ENCODE results near the gene RRAGC.

DNA sequence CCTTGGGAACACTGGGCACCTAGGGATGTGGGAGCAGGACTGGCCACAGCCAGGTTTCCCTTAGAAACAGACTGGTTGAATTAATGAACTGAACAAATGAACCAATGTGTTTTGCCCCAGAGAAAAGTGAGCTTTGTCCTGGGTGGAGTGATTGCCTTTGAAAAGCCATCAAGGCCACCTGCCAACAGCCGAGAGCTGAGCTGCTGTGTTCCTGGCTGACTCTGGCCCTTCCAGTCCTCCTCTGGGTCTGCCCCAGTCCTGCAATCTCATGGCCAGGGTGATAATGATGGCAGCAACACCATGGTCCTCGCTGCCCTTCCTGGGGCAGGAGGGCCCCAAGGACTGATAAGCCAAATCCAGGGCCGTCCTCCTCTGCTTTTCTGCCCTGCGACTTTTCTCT lies 40.0 kb upstream of the RRAGC start:
- TF ChIP-seq KDM1A (IDR thresholded peaks at IDR 0.05; ENCODE audit: borderline replicate concordance) (no peak), USF2 (IDR thresholded peaks at IDR 0.05; ENCODE audit: borderline replicate concordance, low read depth, low read length) (no peak)
- TF ChIP-seq, protein P1, sequence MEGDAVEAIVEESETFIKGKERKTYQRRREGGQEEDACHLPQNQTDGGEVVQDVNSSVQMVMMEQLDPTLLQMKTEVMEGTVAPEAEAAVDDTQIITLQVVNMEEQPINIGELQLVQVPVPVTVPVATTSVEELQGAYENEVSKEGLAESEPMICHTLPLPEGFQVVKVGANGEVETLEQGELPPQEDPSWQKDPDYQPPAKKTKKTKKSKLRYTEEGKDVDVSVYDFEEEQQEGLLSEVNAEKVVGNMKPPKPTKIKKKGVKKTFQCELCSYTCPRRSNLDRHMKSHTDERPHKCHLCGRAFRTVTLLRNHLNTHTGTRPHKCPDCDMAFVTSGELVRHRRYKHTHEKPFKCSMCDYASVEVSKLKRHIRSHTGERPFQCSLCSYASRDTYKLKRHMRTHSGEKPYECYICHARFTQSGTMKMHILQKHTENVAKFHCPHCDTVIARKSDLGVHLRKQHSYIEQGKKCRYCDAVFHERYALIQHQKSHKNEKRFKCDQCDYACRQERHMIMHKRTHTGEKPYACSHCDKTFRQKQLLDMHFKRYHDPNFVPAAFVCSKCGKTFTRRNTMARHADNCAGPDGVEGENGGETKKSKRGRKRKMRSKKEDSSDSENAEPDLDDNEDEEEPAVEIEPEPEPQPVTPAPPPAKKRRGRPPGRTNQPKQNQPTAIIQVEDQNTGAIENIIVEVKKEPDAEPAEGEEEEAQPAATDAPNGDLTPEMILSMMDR (IDR thresholded peaks at IDR 0.05 in 2 of 3, conservative IDR thresholded peaks at IDR 0.05 in 1 of 3; ENCODE audit: control insufficient read depth in 2 of 3, extremely low read depth in 1 of 3, insufficient read depth in 1 of 3, low read depth in 3 of 3, low read length in 3 of 3): no peak
